GM12873 (cell line): Measurements from ENCODE around the gene CCDC6.

ENCODE experiments used
- CTCF ChIP-seq: IDR thresholded peaks from 2 replicates; pipeline ENCODE4 v1.5.1; 2012; ENCODE audit warnings: low read depth, mild to moderate bottlenecking, moderate library complexity, low read length, control low read depth; ENCODE audit not compliant: insufficient read depth; ENCODE audit errors: missing control alignments

CCDC6 gene

GRCh38 chr10:59910867-59911266 is 4.5 kb upstream of the CCDC6 start:
- TF ChIP-seq CTCF, result no peak

GRCh38 chr10:59909815-59910214 is 3.5 kb upstream of the CCDC6 start:
- no peak for TF ChIP-seq CTCF

- no peak for TF ChIP-seq CTCF
Measured at GRCh38 chr10:59908808-59909143, 2.4 kb upstream of the CCDC6 start.

- no peak for TF ChIP-seq CTCF
Measured at GRCh38 chr10:59907918-59908807, 1.8 kb upstream of the CCDC6 start.

GRCh38 chr10:59907537-59907917 is 1.2 kb upstream of the CCDC6 start:
- no peak for TF ChIP-seq CTCF

- no peak for TF ChIP-seq CTCF
Measured at GRCh38 chr10:59905731-59906416, 482 bp downstream of the CCDC6 start.

GRCh38 chr10:59905066-59905730 is 1.2 kb downstream of the CCDC6 start:
- TF ChIP-seq CTCF, result no peak
